HepG2 (cell line): ENCODE data around the gene TMEM184B. TPM values are rescaled to one million over a fixed set of nuclear protein-coding genes. Genes with fewer than 3 reads are reported as not detected.

ENCODE experiments used
- NCOA5 ChIP-seq: sonication (generic); formaldehyde crosslinking; IDR thresholded peaks from 2 replicates; pipeline ENCODE4 v1.4.0; 2020; ENCODE audit warnings: missing genetic modification reagents
- NFYC ChIP-seq: IDR thresholded peaks from 2 replicates; pipeline ENCODE4 v1.6.1; 2016; ENCODE audit warnings: missing genetic modification reagents, missing compliant biosample characterization
- SETDB1 ChIP-seq: sonication (generic); formaldehyde crosslinking; IDR thresholded peaks from 2 replicates; pipeline ENCODE4 v1.5.1; 2020; ENCODE audit warnings: missing genetic modification reagents, mild to moderate bottlenecking, borderline replicate concordance
- SRSF4 ChIP-seq: fragments of 200-400 bp; formaldehyde crosslinking; IDR thresholded peaks from one replicate; pipeline ENCODE4 v1.6.1; 2018; ENCODE audit warnings: mild to moderate bottlenecking, low read depth, low read length, moderate library complexity; ENCODE audit not compliant: poor library complexity, severe bottlenecking
- ZFAT ChIP-seq: sonication (generic); formaldehyde crosslinking; conservative IDR thresholded peaks from 2 replicates; pipeline ENCODE4 v1.8.1; 2023; ENCODE audit warnings: missing genetic modification reagents, inconsistent platforms
- polyA plus RNA-seq, 8 experiments: library from polyadenylated mRNA; depleted of rRNA in 3 of 8; stranded (reverse) in 7 of 8; unstranded in 1 of 8; fragments of >200 nt; fragmentation: Illumina TruSeq in 4 of 8; extraction: Trizol in 4 of 8; gene quantifications; 2 replicates each; pipeline versions ENCODE4 v1.2.1 to v1.2.3, GENCODE V29; 2011 to 2016; ENCODE audit warnings: low read depth in 4 of 8, missing spikeins in 1 of 8, mixed read lengths in 1 of 8; ENCODE audit not compliant: insufficient read depth in 1 of 8
- total RNA-seq, 5 experiments: library from RNA; depleted of rRNA; stranded (reverse); fragments of >200 nt; fragmentation: Illumina TruSeq; extraction: Trizol; gene quantifications; 2 replicates each; pipeline ENCODE4 v1.2.3, GENCODE V29; 2016; ENCODE audit warnings: low read depth in 1 of 5
- TF ChIP-seq, protein P1 (sequence below): sonication (generic); formaldehyde crosslinking; IDR thresholded peaks from 2 replicates; pipeline ENCODE4 v1.4.0; 2020; ENCODE audit warnings: mild to moderate bottlenecking, missing genetic modification reagents
- TF ChIP-seq, protein P2 (sequence below): sonication (generic); formaldehyde crosslinking; IDR thresholded peaks from 2 replicates; pipeline ENCODE4 v1.4.0; 2020; ENCODE audit warnings: missing genetic modification reagents
- TF ChIP-seq, protein P3 (sequence below): sonication (generic); formaldehyde crosslinking; IDR thresholded peaks from 2 replicates; pipeline ENCODE4 v1.5.0; 2020; ENCODE audit warnings: mild to moderate bottlenecking, missing genetic modification reagents
- TF ChIP-seq, protein P4 (sequence below), 2 experiments: sonication (generic) in 1 of 2; formaldehyde crosslinking in 1 of 2; IDR thresholded peaks; 2 replicates each; pipeline versions ENCODE4 v1.4.0 to v1.6.1; 2018 to 2020; ENCODE audit warnings: missing genetic modification reagents in 2 of 2, borderline replicate concordance in 1 of 2, low read depth in 1 of 2, mild to moderate bottlenecking in 1 of 2, missing biosample characterization in 1 of 2
- TF ChIP-seq, protein P5 (sequence below): sonication (generic); formaldehyde crosslinking; IDR thresholded peaks from 2 replicates; pipeline ENCODE4 v1.4.0; 2020; ENCODE audit warnings: mild to moderate bottlenecking, missing genetic modification reagents
- TF ChIP-seq, protein P6 (sequence below): IDR thresholded peaks from 2 replicates; pipeline ENCODE4 v1.6.1; 2016
- TF ChIP-seq, protein P7 (sequence below): sonication (generic); formaldehyde crosslinking; IDR thresholded peaks from 2 replicates; pipeline ENCODE4 v1.9.0; 2022; ENCODE audit warnings: low read depth, missing genetic modification reagents

TMEM184B gene
- total and polyA plus RNA-seq, 2 of the 13 experiments (the other 11 are each of a cell fraction or from before 2014, with no cell fraction given) = 15.9 to 16.0 TPM

DNA sequence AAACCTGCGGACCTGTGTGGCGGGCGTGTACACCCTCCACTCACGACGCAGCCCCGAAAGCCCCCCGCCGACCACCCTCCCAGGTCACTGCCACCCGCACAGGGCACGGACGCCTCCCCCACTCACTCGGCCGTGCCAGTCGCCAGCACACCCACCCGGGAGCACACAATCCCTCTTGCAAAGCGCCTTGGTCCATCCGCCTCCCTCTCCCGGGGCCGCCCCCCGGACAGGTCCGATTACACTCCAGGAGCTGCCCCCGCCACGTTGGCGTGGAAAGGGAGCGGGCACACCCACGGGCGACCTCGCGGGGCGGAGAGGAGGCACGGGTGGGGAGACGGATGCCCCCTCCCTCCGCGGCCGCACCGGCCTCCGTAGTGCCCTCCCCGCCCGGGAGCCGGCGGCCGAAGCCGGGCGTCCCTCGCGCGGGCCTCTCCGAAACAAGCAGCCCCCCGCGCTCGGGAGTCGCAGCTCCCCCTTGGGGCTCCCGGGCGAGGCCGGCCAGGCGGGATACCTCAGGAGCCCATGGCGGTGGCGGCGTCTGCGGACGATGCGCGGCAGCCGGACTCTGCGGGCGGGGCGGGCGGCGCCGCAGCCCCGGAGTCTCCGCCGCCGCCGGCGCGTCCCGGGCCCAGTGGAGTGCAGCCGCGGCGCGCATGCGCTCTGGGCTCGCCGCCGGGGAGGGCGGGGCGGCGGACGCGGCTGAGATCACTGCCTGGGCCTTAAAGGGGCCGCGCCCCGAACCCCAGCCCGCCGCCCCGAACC lies at the start of gene TMEM184B (continued):
- TF ChIP-seq, protein P1, sequence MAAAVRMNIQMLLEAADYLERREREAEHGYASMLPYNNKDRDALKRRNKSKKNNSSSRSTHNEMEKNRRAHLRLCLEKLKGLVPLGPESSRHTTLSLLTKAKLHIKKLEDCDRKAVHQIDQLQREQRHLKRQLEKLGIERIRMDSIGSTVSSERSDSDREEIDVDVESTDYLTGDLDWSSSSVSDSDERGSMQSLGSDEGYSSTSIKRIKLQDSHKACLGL (CRISPR knock-in tag) = peak; percentile 78; the same call in 1 of the 2 replicates
- TF ChIP-seq, protein P2, sequence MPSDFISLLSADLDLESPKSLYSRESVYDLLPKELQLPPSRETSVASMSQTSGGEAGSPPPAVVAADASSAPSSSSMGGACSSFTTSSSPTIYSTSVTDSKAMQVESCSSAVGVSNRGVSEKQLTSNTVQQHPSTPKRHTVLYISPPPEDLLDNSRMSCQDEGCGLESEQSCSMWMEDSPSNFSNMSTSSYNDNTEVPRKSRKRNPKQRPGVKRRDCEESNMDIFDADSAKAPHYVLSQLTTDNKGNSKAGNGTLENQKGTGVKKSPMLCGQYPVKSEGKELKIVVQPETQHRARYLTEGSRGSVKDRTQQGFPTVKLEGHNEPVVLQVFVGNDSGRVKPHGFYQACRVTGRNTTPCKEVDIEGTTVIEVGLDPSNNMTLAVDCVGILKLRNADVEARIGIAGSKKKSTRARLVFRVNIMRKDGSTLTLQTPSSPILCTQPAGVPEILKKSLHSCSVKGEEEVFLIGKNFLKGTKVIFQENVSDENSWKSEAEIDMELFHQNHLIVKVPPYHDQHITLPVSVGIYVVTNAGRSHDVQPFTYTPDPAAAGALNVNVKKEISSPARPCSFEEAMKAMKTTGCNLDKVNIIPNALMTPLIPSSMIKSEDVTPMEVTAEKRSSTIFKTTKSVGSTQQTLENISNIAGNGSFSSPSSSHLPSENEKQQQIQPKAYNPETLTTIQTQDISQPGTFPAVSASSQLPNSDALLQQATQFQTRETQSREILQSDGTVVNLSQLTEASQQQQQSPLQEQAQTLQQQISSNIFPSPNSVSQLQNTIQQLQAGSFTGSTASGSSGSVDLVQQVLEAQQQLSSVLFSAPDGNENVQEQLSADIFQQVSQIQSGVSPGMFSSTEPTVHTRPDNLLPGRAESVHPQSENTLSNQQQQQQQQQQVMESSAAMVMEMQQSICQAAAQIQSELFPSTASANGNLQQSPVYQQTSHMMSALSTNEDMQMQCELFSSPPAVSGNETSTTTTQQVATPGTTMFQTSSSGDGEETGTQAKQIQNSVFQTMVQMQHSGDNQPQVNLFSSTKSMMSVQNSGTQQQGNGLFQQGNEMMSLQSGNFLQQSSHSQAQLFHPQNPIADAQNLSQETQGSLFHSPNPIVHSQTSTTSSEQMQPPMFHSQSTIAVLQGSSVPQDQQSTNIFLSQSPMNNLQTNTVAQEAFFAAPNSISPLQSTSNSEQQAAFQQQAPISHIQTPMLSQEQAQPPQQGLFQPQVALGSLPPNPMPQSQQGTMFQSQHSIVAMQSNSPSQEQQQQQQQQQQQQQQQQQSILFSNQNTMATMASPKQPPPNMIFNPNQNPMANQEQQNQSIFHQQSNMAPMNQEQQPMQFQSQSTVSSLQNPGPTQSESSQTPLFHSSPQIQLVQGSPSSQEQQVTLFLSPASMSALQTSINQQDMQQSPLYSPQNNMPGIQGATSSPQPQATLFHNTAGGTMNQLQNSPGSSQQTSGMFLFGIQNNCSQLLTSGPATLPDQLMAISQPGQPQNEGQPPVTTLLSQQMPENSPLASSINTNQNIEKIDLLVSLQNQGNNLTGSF = no peak
- TF ChIP-seq, protein P3, sequence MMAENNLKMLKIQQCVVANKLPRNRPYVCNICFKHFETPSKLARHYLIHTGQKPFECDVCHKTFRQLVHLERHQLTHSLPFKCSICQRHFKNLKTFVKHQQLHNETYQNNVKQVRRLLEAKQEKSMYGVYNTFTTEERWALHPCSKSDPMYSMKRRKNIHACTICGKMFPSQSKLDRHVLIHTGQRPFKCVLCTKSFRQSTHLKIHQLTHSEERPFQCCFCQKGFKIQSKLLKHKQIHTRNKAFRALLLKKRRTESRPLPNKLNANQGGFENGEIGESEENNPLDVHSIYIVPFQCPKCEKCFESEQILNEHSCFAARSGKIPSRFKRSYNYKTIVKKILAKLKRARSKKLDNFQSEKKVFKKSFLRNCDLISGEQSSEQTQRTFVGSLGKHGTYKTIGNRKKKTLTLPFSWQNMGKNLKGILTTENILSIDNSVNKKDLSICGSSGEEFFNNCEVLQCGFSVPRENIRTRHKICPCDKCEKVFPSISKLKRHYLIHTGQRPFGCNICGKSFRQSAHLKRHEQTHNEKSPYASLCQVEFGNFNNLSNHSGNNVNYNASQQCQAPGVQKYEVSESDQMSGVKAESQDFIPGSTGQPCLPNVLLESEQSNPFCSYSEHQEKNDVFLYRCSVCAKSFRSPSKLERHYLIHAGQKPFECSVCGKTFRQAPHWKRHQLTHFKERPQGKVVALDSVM (CRISPR knock-in tag) = no peak
- TF ChIP-seq, protein P4, sequence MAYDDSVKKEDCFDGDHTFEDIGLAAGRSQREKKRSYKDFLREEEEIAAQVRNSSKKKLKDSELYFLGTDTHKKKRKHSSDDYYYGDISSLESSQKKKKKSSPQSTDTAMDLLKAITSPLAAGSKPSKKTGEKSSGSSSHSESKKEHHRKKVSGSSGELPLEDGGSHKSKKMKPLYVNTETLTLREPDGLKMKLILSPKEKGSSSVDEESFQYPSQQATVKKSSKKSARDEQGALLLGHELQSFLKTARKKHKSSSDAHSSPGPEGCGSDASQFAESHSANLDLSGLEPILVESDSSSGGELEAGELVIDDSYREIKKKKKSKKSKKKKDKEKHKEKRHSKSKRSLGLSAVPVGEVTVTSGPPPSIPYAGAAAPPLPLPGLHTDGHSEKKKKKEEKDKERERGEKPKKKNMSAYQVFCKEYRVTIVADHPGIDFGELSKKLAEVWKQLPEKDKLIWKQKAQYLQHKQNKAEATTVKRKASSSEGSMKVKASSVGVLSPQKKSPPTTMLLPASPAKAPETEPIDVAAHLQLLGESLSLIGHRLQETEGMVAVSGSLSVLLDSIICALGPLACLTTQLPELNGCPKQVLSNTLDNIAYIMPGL (CRISPR knock-in tag; IDR thresholded peaks at IDR 0.05; ENCODE audit: borderline replicate concordance in 1 of 2, low read depth in 1 of 2) = no peak
- TF ChIP-seq NCOA5 = no peak
- TF ChIP-seq SETDB1 = no peak
- TF ChIP-seq, protein P5, sequence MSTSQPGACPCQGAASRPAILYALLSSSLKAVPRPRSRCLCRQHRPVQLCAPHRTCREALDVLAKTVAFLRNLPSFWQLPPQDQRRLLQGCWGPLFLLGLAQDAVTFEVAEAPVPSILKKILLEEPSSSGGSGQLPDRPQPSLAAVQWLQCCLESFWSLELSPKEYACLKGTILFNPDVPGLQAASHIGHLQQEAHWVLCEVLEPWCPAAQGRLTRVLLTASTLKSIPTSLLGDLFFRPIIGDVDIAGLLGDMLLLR (CRISPR knock-in tag) = 0 out of 2 replicates have a peak, but pooled peaks have one; percentile 66
- TF ChIP-seq, protein P6, sequence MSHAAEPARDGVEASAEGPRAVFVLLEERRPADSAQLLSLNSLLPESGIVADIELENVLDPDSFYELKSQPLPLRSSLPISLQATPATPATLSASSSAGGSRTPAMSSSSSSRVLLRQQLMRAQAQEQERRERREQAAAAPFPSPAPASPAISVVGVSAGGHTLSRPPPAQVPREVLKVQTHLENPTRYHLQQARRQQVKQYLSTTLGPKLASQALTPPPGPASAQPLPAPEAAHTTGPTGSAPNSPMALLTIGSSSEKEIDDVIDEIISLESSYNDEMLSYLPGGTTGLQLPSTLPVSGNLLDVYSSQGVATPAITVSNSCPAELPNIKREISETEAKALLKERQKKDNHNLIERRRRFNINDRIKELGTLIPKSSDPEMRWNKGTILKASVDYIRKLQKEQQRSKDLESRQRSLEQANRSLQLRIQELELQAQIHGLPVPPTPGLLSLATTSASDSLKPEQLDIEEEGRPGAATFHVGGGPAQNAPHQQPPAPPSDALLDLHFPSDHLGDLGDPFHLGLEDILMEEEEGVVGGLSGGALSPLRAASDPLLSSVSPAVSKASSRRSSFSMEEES (CRISPR knock-in tag) = no peak
- no peak for TF ChIP-seq ZFAT (CRISPR knock-in tag)
- TF ChIP-seq SRSF4 = no peak
- TF ChIP-seq, protein P7, sequence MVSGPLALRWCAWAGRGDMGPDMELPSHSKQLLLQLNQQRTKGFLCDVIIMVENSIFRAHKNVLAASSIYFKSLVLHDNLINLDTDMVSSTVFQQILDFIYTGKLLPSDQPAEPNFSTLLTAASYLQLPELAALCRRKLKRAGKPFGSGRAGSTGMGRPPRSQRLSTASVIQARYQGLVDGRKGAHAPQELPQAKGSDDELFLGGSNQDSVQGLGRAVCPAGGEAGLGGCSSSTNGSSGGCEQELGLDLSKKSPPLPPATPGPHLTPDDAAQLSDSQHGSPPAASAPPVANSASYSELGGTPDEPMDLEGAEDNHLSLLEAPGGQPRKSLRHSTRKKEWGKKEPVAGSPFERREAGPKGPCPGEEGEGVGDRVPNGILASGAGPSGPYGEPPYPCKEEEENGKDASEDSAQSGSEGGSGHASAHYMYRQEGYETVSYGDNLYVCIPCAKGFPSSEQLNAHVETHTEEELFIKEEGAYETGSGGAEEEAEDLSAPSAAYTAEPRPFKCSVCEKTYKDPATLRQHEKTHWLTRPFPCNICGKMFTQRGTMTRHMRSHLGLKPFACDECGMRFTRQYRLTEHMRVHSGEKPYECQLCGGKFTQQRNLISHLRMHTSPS = no peak
- no peak for TF ChIP-seq NFYC
